HL-60/S4 treated with phorbol 12-myristate 13-acetate at 8.2 ng/mL for 4 days and 3 days (cell line): ENCODE data around the gene UBE2V1.
"Not testable (repeated sequence)": the region's sequence is repeated elsewhere in the genome, so short reads cannot be mapped to it uniquely, and the experiment has no call there.

ENCODE experiments used
- in situ Hi-C: fragments of 300-500 bp; cut with MboI; formaldehyde crosslinking; loops from 2 replicates; pipeline ENCODE4 v1.15.0; 2022; ENCODE audit warnings: low sequenced_read_pairs

Gene UBE2V1

GRCh38 chr20:50066161-50066834 is 46.7 kb downstream of the UBE2V1 start:
- in situ Hi-C loops, result loop anchor here (5.0 kb wide), 1 partner anchor 84 kb away; the partner anchor contains the start of gene SNAI1

- in situ Hi-C loops, result loop anchor here (5.0 kb wide), 1 partner anchor 83 kb away; the partner anchor contains the start of gene SNAI1
Observed at GRCh38 chr20:50065325-50065615, 47.7 kb downstream of the UBE2V1 start.

- in situ Hi-C loops, result not testable (repeated sequence)
Observed at GRCh38 chr20:50063763-50064162, 49.2 kb downstream of the UBE2V1 start.

- in situ Hi-C loops, result no loop called here
Observed at GRCh38 chr20:50062006-50062838, 50.7 kb downstream of the UBE2V1 start.

- in situ Hi-C loops, result no loop called here
Observed at GRCh38 chr20:50061151-50062005, 51.6 kb downstream of the UBE2V1 start.

- in situ Hi-C loops, result no loop called here
Observed at GRCh38 chr20:50058662-50059402, 54.1 kb downstream of the UBE2V1 start.

- in situ Hi-C loops, result no loop called here
Observed at GRCh38 chr20:50057714-50058053, 55.3 kb downstream of the UBE2V1 start.

- in situ Hi-C loops, result no loop called here
Observed at GRCh38 chr20:50056951-50057713, 55.8 kb downstream of the UBE2V1 start.

- in situ Hi-C loops, result no loop called here
Observed at GRCh38 chr20:50056408-50056926, 56.5 kb downstream of the UBE2V1 start.

GRCh38 chr20:50055524-50056083 is 57.3 kb downstream of the UBE2V1 start:
- in situ Hi-C loops, result no loop called here

- in situ Hi-C loops, result no loop called here
Observed at GRCh38 chr20:50054626-50055511, 58.1 kb downstream of the UBE2V1 start.

- in situ Hi-C loops, result no loop called here
Observed at GRCh38 chr20:50054231-50054547, 58.8 kb downstream of the UBE2V1 start.

- in situ Hi-C loops, result no loop called here
Observed at GRCh38 chr20:50053362-50054230, 59.4 kb downstream of the UBE2V1 start.

GRCh38 chr20:50052550-50053361 is 60.2 kb downstream of the UBE2V1 start:
- in situ Hi-C loops, result no loop called here

GRCh38 chr20:50050660-50051308 is 62.2 kb downstream of the UBE2V1 start:
- in situ Hi-C loops, result no loop called here

GRCh38 chr20:50050214-50050613 is 62.7 kb downstream of the UBE2V1 start:
- in situ Hi-C loops, result no loop called here
